CD4-positive, alpha-beta T cell treated with Interleukin-1 beta for 1 hour (primary cell): ENCODE results near the gene NALF2.
A peak's percentile ranks its signal among the peaks of the same experiment; 100 is the strongest.

Experiments
- DNase-seq, 2 donors: peaks; one replicate each; pipeline ENCODE4 v3.0.0-alpha.2; 2020 to 2022

NALF2 gene

DNA sequence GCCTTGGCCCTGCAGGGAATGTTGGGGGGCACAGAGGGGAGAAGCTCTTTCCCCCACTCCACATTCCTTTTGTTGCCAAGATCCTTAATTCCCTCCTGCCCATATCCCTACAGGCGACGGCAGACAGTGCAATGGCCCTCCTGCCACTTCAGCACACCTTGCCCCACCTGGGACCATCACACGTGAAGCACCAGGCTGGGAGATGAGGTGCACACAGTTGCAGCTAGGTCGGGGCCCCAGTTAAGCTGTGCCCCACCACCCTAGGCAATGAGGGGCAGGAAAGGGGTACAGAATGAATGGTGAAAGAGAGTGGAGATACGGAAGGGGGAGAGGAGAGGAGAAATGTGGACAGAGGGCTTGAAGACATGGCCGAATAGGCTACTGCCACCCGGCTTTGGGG, 26.2 kb downstream of the NALF2 start:
- DNase-seq = no peak

DNA sequence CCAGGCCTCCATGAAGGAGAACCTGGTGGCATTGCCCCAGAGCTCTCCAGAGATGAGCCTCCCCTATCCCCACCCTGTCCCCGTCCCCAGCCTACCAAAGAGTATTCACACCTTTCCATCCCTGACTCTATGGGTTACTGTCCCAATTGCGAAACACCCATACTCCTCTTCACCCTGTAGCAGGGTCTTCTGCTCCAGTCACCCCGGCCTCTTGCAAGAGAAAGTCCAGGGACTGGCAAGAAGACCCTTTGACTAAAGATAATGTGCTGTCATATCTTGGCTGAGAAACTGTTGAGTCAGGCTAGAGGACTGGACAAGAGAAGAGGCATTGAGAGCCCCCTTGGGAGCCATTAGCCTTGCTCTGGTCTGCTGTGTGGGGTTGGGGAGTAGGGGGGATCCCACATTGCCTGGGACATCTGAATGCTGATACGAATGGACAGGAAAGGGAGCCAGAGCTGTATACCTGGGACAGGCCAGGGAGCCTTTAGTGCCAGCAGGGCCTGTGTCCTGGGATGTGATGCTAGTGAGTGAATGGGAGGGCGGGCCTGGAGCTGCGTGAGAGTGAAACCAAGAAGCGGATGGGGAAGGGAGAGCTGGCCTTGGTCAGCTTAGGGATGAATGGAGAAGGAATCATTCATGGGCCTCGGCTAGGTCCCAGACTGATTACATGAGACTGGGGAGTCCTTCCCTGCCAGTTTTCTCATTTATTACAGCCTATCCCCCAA, 27.1 kb downstream of the NALF2 start:
- DNase-seq = no peak

DNA sequence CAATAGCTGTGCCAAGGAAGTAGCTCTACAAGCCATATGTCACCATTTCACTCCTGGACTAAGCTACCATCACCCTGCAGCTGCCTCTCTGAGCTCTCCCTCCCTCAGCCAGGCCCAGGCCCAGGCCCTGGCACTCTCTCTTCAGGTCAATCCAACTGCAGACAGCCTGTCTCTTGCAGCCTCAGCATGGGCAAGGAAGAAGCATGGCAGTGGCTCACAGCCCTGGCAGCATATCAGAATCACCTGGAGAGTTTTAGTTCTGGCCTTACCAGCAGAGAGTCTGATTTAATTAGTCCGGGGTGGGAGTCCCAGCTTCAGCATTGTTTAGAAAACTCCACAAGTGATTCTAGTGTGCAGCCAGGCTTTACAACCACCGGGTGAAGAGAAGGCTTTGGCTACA, 31.5 kb downstream of the NALF2 start:
- DNase-seq = no peak

DNA sequence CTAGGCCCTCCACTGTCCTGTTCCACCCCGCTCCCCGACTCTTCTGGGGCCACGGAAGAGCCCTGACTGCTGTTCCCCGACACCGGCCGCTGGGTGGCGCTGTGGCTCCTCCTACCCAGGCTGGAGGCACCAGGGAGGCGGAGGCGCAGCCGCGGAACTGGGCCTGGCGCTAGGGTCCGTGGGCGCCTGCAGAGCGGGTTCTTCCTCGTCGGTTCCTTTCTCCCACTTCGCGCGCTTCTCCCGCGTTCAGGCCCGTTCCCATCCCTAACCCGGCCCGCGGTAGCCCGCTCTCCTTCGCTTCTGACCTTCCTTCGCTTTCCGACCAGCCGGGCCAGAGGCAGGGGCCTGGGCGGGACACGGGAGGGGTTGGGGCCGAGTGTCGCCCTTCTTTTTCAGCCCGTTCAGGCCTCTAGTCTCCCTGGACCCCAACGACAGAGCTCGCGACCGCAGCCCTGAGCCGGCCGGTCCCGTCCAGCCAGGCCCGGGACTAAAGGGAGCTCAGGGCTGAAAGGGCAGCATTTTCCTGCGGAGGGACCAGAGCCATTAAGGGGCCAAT, 34.3 kb downstream of the NALF2 start:
- peak; percentile 58 to 66 for DNase-seq

DNA sequence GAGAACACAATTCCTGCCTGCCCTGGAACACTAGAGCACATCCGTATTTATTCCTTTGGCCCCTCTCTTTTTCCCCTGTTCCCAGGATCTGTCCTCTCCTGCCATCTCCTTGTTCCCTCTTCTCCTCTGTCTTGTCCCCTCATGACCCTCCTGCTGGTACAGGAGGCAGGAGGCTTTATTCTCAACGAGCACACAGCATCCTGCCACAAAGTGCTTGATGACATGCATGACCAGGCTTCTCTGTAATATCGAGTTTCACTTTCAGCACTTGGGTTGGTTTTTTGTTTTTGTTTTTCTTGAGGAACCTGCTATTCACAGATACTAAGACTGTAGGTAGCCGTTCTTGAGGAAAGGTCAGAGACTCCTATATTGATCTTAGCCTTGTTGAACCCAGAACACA, 35.3 kb downstream of the NALF2 start:
- no peak for DNase-seq

DNA sequence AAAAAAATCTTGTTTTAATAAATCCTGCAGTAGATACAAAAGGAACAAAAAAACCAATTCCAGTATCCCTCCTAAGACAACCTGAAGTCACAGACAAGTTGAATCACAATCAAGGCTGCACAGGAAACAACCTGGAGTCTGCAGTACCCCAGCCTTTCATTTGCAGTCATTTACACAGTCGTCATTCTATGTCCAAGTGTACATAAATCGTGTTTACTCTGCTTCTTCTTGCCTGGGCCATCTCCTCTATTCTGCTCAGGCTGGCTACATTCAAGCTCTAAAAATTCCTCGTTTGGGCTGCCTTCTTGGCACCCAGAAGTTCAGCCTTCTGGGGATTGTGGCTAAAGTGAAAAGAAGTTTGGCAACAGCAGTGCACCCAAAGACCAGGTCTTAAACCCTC, 37.8 kb downstream of the NALF2 start:
- DNase-seq = no peak

DNA sequence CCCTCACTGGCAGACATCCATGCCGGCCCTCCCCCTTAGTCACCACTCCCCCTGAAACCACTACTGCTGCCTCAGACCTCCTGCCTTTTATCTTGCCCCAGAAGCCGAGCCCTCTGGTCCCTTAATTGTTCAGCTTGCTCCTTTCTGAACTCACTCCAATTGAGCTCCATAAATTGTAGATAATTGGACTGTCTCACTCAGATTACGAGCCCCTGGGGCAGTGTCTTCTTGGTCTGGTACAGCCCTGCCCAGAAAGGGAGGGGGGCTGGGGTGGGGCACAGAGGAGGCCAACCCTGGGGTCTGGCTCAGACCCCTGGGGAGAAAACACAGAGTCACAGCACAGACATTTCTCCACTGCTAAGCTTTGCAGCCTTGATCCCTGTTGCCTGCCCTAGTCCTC, 39.4 kb downstream of the NALF2 start:
- DNase-seq = no peak

DNA sequence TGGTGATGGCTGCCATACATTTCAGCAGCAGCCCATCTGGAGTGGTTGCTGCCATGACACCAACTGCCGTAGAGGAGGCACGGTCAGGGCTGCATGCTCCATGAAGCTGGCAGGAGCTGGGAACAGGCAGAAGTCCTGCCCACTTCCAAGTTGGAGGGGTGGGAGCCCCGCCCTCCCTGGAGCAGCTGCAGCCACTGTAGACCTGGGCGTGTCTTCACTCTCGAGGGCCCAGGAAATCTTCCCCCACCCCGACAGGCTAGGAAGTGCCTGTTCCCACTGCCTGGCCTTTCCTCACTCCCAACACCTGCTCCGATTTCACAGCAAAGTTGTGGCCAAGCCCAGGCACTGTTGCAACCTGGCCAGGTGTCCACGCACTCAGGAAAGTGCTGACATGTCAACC, 42.3 kb downstream of the NALF2 start:
- DNase-seq = no peak

DNA sequence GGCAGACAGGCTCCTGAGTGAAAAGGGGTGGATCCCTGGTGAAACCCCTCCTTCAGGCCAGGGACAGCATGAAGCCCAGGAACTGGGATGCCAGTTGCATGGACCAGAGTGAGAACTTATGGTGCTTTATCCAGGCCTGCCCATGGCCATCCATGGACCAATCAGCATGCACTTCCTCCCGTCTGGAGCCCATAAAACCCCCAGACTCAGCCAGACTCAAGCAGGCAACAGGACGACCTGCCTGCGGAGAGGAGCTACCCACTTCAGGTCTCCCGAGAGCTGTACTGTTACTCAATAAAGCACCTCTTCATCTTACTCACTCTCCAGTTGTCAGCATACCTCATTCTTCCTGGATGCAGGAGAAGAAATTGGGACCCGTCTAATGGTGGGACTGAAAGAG, 42.9 kb downstream of the NALF2 start:
- DNase-seq = no peak

DNA sequence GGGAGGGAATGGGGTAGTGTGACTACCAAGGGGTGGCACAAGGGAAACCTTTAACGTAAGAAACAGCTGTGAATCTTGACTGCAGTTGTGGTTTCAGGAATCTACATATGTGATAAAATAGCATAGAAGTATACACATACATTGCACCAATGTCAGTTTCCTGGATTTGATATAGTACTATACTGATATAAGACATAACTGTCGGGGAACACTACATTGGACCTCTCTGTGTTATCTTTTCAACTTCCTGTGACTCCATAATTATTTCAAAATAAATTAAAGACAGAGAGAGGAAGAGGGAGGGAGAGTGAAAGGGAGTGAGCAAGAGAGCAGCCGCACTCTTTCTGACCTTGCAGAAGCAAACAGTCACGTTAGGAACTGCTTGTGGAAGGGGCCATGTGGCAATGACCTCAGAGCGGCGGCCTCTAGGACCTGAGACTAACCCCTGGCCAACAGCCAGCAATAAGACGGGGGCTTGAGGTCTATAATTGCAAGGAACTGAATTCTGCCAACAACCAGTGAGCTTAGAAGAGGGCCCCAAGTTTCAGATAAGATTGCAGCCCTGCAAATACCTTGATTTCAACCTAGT, 47.4 kb downstream of the NALF2 start:
- no peak for DNase-seq

DNA sequence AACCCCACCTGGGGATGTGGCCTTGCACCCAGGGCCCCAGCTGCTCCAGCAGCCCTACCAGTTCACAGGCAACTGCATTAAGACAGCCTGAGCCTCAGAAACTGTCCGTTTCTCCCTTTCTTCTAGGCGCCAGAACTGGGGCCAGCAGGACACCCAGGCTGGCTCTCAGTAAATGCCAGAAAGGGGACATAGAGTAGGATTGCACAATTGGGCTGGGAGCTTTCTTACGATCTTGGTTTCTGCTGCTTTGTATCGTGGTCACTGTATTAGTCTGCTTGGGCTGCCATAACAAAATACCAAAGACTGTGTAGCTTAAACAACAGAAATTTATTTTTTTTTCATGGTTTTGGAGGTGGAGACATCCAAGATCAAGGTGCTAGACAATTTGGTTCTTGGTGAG, 48.4 kb downstream of the NALF2 start:
- DNase-seq = no peak
